NCI-H2227 (cell line): ENCODE results near the gene TMEM245.
"Not testable (repeated sequence)": the region's sequence is repeated elsewhere in the genome, so short reads cannot be mapped to it uniquely, and the experiment has no call there.

ENCODE experiments used
- DNase-seq: peaks from one replicate; lab custom pipeline; 2025; ENCODE audit not compliant: unreplicated experiment; lab: John Stamatoyannopoulos, UW

Gene TMEM245

GRCh38 chr9:109005678-109006077 is 114.1 kb downstream of the TMEM245 start:
- DNase-seq, result no peak

GRCh38 chr9:109003116-109003515 is 116.6 kb downstream of the TMEM245 start:
- no peak for DNase-seq

DNA sequence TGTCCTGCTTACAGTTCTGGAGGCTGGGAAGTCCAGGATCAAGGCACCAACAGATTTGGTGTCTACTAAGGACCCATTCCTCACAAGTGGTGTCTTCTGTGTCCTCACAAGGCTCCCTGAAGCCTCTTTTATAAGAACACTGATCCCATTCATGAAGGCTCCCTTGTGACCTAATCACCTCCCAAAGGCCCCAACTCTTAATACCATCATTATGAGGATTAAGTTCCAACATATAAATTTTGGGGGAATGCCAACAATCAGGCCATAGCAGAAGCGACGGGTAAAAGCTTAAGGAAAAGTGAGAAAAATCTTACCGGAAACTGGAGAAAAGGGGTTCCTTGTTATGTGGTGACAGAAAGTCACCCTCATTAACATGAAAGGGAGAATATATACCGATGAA is 117.6 kb downstream of the TMEM245 start:
- DNase-seq, result no peak

GRCh38 chr9:109001275-109001676 is 118.5 kb downstream of the TMEM245 start:
- DNase-seq, result no peak

GRCh38 chr9:108997112-108997511 is 122.6 kb downstream of the TMEM245 start:
- no peak for DNase-seq

DNA sequence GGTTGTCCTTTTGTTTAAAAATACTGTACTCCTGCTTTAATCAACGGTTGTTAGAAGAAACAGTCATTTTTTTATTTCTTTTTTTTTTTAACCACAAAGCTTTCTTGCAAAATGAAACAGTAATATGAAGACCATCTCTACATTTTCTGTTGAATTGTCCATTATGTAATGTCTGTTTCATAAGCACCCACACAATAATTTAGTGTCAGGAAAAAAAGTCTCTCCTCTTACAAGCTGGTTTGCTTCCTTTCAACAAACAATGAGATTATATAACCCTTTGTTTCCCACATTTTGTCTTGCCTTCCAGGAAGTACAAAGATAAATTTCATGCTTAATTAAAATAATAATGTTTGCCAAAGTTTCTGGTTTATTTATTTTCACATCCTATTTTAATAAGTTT is 123.1 kb downstream of the TMEM245 start:
- no peak for DNase-seq

DNA sequence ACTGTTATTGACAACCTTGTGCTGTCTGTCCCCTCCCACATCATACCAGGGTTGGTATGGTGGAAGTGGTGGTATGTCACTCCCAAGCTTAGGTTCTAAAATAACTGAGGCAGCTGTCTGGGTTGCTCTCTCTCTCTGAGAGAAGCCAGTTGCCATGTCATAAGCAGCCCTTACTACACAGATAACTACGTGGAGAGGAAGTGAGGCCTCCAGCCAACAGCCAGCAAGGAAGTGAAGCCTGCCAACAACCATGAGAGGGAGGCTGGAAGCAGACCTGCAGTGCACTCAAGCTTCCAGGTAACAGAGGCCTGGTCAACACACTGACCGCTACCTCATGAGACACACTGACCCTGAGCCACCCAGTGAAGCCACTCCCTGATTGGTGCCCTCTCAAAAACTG is 125.1 kb downstream of the TMEM245 start:
- DNase-seq, result no peak

DNA sequence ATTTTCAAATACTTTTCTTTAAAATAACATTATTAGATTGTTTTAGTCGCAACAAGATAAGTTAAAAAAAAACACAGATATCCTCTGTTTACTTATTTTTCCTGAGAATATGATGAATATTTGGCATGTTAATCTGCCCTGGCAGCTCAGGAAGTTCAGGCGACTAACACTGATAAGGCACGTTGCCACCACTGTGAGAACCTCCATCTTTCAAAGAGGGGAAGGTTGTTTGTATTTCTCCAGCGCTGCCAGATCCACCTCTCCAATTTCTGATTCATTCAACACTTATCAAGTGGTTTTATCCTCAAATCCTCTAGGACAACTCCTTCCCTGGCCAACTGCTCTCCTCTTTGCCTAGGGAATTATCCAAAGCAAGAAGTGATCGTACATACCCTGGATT is 128.3 kb downstream of the TMEM245 start:
- DNase-seq, result no peak

- no peak for DNase-seq
Measured at GRCh38 chr9:108983885-108984284, 135.9 kb downstream of the TMEM245 start.

DNA sequence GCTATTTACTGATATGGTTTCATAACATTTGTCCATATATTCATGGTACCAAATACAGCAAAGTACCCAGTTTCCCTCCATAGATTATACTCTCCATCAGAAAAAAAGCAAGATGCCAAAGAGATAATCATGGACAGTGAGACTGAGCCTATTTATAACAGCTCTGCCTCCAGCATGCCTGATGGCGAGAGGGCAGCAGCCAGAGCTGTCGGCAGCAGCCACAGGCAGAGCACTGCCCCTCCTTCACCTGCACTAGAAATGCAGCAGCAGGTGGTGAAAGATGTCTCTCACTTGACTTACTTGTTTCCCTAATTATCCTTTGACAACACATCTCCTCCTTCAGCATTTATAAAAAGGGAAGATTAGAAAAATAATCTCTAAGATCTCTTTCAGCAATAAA is 138.9 kb downstream of the TMEM245 start:
- peak; percentile 0 for DNase-seq

DNA sequence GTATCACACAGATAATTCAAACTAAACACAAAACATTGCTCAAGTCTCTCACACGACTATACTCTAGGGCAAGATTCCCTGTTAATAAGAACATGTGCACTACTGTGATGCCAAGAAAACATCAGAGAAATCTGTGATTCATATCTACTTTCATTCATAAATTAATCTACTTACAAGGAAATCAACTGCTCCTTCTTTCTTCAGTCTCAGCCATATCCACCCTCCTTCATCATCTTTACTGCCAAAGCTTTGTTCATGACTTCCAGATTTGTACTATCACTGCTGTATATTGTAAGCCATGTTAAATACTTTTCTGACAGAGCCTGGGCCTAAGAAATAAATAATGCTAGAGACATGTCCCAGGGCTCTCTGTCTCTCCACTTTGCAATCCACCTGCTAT is 141.5 kb downstream of the TMEM245 start:
- no peak for DNase-seq

GRCh38 chr9:108973895-108974294 is 145.9 kb downstream of the TMEM245 start:
- no peak for DNase-seq

DNA sequence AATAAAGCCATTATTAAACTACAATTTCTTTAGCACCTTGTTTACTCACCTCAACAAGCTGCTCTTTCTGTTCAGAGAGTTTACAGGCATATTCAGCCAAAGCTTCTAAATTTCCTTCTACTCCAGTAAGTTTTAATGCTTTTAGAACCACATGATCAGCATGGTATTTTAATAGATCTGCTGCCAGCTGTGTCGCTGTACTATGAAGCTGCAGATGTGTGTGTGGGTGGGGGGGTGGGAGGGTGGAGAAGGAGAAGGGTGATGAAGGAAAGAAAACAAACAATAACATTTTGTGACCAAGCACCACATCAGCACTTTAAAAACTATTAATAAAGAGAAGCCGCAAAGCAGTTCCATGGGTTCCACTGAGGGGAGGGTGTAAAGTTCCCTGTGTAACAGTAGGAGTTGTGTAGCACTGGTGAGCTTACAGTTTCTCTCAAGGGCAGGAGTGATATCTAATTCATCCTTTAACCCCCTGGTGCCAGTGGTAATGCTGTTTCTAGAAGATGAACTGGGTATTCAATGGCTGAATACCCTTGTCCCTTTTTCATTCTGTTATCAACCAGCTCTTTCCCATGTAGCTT is 147.0 kb downstream of the TMEM245 start:
- DNase-seq, result no peak

GRCh38 chr9:108972186-108972585 is 147.6 kb downstream of the TMEM245 start:
- DNase-seq, result no peak

DNA sequence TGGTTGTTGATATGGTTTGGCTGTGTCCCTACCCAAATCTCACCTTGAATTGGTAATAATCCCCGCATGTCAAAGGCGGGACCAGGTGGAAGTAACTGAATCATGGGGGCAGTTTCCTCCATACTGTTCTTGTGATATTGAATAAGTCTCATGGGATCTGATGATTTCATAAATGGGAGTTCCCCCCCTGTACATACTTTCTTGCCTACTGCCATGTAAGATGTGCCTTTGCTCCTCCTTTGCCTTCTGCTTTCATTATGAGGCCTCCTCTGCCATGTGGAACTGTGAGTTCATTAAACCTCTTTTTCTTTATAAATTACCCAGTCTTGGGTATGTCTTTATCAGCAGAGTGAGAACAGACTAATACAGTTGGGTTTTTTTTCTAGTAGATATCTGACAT is 148.4 kb downstream of the TMEM245 start:
- DNase-seq, result not testable (repeated sequence)

DNA sequence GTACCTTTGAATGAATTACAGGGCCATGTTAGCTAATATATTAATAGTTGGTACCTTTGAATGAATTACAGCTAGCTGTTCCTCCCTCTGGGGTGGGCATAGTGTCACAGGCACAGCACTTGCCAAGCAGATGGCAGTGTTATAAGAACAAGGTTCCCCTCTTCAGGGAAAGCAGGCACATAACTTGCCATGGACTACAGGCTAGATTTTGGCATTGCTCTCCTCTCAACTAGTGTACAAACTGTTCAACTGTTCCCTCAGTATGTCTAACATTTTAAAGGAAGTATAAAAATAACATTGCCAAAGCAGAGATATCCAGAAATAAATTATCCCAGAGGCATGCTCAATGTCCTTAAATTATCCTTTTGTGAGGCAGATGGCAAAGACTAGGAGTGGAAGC is 151.8 kb downstream of the TMEM245 start:
- no peak for DNase-seq
